GM12891 (cell line): ENCODE results near the gene SERPINE1. TPM values are rescaled to one million over a fixed set of nuclear protein-coding genes. Genes with fewer than 3 reads are reported as not detected.

Experiments used
- DNase-seq: peaks from one replicate; pipeline ENCODE4 v3.0.0; 2011; ENCODE audit warnings: low spot score; ENCODE audit not compliant: insufficient read length
- FAIRE-seq: peaks from 2 replicates; lab custom pipeline; 2011; peaks lifted over from hg19 to GRCh38; lab: Jason Lieb, UNC
- PAX5 ChIP-seq: IDR thresholded peaks from 2 replicates; pipeline ENCODE4 v1.6.1; 2011; ENCODE audit warnings: low read length, moderate library complexity, mild to moderate bottlenecking; ENCODE audit not compliant: insufficient read depth, severe bottlenecking
- POLR2A ChIP-seq: IDR thresholded peaks from 2 replicates; pipeline ENCODE4 v1.6.1; 2011; ENCODE audit warnings: low read depth, low read length, control low read depth
- POLR2AphosphoS5 ChIP-seq: IDR thresholded peaks from 2 replicates; pipeline ENCODE4 v1.6.1; 2011; ENCODE audit warnings: low read depth, low read length, control low read depth
- POU2F2 ChIP-seq: IDR thresholded peaks from 2 replicates; pipeline ENCODE4 v1.6.1; 2011; ENCODE audit warnings: low read depth, mild to moderate bottlenecking, control low read depth, low read length, moderate library complexity
- SPI1 ChIP-seq: IDR thresholded peaks from 2 replicates; pipeline ENCODE4 v1.6.1; 2011; ENCODE audit warnings: low read depth, low read length, control low read depth
- TAF1 ChIP-seq: IDR thresholded peaks from 2 replicates; pipeline ENCODE4 v1.6.1; 2011; ENCODE audit warnings: low read depth, low read length, control low read depth
- polyA plus RNA-seq: library from polyadenylated mRNA; unstranded; fragments of >200 nt; gene quantifications from one replicate; pipeline ENCODE4 v1.2.1, GENCODE V29; 2012; ENCODE audit warnings: low read depth, missing spikeins, inconsistent platforms; ENCODE audit not compliant: missing spikeins

Gene SERPINE1
- 0.47 TPM for polyA plus RNA-seq

DNA sequence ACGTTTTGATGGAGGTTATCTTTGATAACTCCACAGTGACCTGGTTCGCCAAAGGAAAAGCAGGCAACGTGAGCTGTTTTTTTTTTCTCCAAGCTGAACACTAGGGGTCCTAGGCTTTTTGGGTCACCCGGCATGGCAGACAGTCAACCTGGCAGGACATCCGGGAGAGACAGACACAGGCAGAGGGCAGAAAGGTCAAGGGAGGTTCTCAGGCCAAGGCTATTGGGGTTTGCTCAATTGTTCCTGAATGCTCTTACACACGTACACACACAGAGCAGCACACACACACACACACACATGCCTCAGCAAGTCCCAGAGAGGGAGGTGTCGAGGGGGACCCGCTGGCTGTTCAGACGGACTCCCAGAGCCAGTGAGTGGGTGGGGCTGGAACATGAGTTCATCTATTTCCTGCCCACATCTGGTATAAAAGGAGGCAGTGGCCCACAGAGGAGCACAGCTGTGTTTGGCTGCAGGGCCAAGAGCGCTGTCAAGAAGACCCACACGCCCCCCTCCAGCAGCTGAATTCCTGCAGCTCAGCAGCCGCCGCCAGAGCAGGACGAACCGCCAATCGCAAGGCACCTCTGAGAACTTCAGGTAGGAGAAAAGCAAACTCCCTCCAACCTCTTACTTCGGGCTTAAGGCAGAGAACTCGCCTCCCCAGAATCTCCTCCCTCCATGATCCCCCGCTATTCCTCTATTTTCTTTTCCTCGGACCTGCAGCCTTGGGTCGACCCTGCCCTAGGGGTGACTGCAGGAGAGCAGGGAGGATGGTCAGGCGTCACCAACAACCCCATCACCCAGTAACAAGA, at the start of gene SERPINE1:
Gene SERPINE1, plus strand, starts transcription at position 454 of the 809 bp plus-strand sequence. CDS start 1,290 bp downstream, outside the sequence.
- DNase-seq (peak; percentile 52), FAIRE-seq (peak; percentile 63)
- TF ChIP-seq TAF1 (no peak), SPI1 (no peak), PAX5 (no peak), POU2F2 (no peak), POLR2AphosphoS5 (0 out of 2 replicates have a peak, but pooled peaks have one; percentile 26), POLR2A (0 out of 2 replicates have a peak, but pooled peaks have one; percentile 36)

DNA sequence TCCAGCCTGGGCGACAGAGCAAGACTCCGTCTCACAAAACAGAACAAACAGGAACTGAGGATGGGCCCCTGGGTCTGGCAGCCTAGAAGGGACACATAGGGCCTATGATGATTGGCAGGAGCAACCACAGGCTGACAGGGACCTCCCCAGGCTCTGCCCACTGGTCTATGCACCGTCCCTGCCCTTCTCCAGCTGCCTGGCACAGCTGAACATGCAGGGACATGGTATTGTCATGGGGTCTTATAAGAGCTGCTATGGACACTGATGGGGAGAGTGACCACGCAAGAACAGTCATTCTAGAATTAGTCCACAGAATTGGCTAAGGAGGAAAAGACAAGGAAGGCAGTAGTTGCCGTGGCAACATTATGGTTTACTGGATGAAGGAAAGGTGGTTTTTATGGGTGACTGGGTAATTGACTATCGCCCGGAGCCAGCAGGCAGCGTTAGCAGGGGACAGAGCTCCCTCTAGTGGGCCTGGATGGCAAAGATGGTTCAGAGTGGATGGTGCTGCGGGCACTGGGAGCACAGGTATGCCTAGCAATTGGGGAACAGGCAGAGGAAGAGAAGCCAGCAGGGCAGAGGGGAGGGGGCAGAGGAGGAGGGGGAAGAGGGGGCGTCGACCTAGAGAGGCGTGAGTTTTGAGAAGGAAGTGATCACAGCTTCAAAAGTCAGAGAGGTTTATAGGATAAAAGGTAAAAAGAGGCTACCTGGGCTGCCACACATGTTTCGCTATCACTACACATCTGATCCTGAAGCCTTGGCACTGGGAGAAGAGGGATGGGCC, 49.4 kb upstream of the SERPINE1 start:
- TF ChIP-seq POLR2A, result no peak
- peak; percentile 44; the same call in 1 of the 2 replicates for TF ChIP-seq POU2F2
- TF ChIP-seq PAX5, result peak; percentile 56
- TF ChIP-seq SPI1, result 0 out of 2 replicates have a peak, but pooled peaks have one; percentile 34
- no peak for TF ChIP-seq TAF1
- TF ChIP-seq POLR2AphosphoS5, result no peak
- DNase-seq (peak; percentile 71), FAIRE-seq (peak; percentile 92)

DNA sequence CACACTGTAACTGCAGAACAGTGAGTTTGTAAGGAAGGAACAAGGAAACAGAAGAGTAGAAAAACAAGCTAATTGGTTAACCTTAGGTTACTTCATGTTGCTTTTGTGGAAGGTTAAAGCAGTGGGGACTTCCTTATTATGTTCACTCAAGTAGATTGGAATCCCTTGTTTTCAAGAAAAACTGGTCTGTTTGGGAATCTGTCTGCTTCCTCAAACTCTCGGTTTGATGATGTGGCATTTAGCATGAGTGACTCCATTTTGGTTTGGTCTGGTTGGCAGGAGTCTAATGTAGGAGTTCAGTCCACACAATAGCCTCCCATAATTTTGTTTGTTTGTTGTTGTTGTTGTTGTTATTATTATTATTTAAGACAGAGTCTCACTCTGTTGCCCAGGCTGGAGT, 45.5 kb upstream of the SERPINE1 start:
- FAIRE-seq, result no peak

GRCh38 chr7:101084865-101085161, 42.1 kb upstream of the SERPINE1 start:
- DNase-seq, result no peak
- TF ChIP-seq SPI1 (no peak), TAF1 (no peak), POLR2AphosphoS5 (no peak), POU2F2 (no peak), POLR2A (no peak), PAX5 (no peak)
- no peak for FAIRE-seq

More for the DNA sequence above, 45.5 kb upstream of the SERPINE1 start:
- no peak for TF ChIP-seq SPI1
- TF ChIP-seq PAX5, result no peak
- TF ChIP-seq POLR2A, result no peak
- no peak for TF ChIP-seq POU2F2
- TF ChIP-seq TAF1, result no peak
- TF ChIP-seq POLR2AphosphoS5, result no peak
- no peak for DNase-seq

DNA sequence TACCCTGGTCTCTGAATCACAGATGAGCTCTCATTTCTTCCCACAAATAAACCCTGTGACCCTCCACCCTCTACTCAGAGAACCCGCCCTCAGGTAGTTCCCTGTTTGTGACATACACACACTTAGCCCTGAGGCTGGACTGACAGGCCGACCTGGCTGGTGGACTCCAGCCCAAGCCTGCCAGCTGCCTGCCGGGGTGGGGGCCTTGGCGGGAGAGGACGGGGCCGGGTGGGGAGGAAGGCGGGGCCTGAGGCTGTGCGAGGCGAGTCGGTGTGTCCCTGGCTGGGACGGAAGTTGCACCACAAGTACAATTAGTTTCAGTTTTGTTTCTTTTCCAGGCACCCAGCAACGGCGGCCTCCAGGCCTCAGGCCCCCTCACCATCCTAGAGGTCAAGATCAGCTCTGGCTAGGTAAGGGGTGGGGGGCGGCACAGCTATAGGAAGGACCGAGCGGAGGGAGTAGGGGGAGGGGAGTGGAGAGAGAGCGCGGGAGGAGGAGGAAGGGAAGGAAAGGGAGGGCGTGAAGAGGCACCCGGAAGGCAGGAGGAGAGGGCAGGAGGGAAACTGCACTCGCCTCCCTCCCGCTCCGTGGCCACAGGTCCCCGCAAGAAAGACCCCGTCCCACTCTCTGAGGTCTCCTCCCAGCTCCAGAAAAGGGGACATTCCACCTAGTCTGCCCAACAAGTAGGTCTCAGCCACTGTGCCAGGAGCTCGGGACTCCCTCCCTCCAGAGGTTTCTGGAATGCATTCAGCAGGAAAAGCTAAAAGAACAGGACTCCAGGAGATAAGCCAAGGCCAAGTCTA, 41.5 kb upstream of the SERPINE1 start, which contains the start of gene TRIM56:
Gene TRIM56, plus strand, starts transcription at position 320 of the 803 bp plus-strand sequence. CDS start 1,832 bp downstream, outside the sequence.
- peak; percentile 99 for FAIRE-seq
- DNase-seq, result peak; percentile 91
- TF ChIP-seq SPI1 (peak; percentile 21; the same call in 1 of the 2 replicates), POLR2AphosphoS5 (no peak), TAF1 (0 out of 2 replicates have a peak, but pooled peaks have one; percentile 15), POU2F2 (no peak), POLR2A (peak; percentile 42; the same call in 1 of the 2 replicates), PAX5 (no peak)

GRCh38 chr7:101087334-101088068, 39.4 kb upstream of the SERPINE1 start:
- DNase-seq (no peak), FAIRE-seq (no peak)

GRCh38 chr7:101088069-101088425, 38.9 kb upstream of the SERPINE1 start:
- DNase-seq (no peak), FAIRE-seq (no peak)
- TF ChIP-seq TAF1, result no peak
- TF ChIP-seq POU2F2, result no peak
- TF ChIP-seq SPI1, result no peak
- no peak for TF ChIP-seq PAX5
- TF ChIP-seq POLR2AphosphoS5, result no peak
- TF ChIP-seq POLR2A, result no peak

More at GRCh38 chr7:101087334-101088068, 39.4 kb upstream of the SERPINE1 start:
- TF ChIP-seq PAX5 (no peak), POLR2AphosphoS5 (no peak), POU2F2 (no peak), SPI1 (no peak), POLR2A (no peak), TAF1 (no peak)

GRCh38 chr7:101088858-101089529, 37.9 kb upstream of the SERPINE1 start:
- no peak for TF ChIP-seq POLR2AphosphoS5
- TF ChIP-seq PAX5, result no peak
- no peak for TF ChIP-seq POU2F2
- TF ChIP-seq POLR2A, result no peak
- no peak for TF ChIP-seq TAF1
- no peak for TF ChIP-seq SPI1
- FAIRE-seq (no peak), DNase-seq (no peak)
